NCI-H510A (cell line): ENCODE results near the gene TNFRSF21.
A peak's percentile ranks its signal among the peaks of the same experiment; 100 is the strongest.
"Not testable (repeated sequence)": the region's sequence is repeated elsewhere in the genome, so short reads cannot be mapped to it uniquely, and the experiment has no call there.

Experiments
- DNase-seq: peaks from one replicate; lab custom pipeline; 2025; lab: John Stamatoyannopoulos, UW

TNFRSF21 gene

DNA sequence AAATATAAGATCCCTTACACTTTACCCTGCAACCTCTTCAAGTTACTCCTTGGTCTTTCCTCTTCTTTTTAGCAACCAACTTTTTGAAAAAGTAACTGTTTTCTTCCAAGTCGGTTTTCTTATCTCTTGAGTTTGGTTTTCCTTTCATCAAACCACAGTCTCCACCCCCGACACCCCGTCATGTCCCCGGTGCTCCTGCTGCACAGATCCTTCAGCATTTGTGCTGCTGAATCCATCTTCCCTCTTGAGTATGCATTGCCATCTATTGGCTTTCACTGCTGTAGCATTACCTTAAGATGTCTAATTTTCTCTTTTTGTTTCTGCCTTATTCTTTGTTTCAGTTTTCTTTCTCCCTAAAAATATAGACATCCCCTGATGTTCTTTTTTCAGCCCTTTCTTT lies 11.9 kb upstream of the TNFRSF21 start:
- DNase-seq = no peak

DNA sequence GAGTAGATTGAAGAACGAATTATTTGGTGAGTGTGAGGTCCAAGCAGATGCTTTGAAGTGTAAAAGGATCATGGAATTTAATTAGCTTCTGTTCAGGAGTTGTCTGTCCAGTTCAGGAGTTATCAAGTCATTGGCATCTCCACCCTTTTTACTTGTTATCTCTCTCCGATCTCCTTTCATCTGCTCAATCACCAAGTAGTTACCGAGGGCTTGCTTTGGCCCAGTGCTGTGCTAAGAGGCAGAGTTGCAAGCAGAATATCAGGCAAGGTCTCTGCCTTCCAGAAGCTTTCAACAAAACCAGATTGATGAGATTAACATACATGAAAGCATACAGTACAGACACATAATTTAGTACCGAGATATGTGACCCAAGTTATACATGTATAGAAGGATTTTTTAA lies 10.2 kb upstream of the TNFRSF21 start:
- DNase-seq = no peak

DNA sequence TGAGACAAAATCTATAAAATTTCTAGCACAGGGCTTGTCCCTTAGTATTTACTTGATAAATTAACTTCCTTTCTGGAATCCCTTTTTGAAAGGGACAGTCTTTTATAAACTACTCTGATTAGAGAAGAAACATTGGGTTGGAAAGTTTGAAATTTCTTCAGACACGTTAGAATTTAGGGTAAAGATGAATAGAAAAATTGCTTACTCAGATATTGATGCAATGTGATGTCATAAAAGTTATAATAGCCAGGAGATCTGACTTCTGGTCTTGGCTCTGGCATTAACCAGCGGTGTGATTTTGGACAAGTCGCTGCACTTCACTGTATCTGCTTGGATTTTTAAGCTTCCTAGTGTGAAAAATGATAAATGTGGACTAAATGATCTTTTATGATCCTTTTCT lies 9.7 kb upstream of the TNFRSF21 start:
- DNase-seq = no peak

DNA sequence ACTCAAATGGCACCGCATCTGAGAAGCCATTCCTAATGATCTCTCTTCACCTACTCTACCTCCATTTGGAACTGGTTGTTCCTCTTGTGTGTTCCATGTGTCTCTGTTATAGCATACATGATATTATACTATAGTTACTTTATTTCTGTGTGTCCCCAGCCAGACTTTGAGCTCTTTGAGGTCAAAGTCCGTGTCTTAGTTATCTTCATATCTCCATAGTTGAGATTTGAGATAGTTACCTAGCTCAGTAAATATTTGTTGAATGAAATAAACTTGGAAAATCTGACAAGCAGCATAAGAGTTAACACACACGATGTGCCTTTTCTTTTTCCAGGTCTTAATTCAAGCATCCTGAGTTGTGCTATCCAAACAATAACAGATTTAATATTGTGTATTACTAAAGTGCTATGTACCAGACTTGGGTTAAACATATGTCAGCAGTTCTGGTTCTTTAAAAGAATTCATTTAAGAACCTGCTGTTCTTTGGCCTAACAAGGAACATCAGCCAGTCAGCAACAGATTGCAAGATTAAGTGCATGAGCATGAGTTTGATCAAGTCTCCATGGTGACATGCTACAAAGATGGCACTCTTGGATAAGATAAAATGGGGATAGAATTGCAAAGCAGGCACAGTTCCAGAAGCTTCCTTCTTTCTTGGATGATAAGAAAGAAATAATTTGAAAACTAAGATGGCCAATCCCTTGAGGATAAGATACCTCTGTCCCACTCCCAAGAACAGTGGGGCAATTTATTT lies 8.7 kb upstream of the TNFRSF21 start:
- no peak for DNase-seq

DNA sequence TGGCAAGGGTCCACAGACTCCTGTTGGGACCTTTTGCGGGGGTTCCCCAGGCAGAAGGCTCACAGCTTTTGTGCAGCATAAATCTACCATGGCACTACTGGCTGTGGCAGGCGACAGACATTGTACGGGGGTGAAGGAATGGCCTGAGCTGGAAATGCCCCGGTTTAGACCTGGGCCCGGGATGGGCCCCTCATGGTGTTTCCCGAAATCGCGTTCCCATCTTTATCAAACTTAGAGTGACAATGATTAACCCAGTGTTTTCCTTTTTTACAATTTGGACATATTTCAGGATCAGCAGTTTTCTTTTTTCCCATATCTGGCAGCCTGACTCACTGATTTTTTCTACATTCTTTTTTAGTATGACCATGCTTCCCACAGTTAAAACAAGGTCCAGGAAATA lies 5.5 kb upstream of the TNFRSF21 start:
- DNase-seq = not testable (repeated sequence)

DNA sequence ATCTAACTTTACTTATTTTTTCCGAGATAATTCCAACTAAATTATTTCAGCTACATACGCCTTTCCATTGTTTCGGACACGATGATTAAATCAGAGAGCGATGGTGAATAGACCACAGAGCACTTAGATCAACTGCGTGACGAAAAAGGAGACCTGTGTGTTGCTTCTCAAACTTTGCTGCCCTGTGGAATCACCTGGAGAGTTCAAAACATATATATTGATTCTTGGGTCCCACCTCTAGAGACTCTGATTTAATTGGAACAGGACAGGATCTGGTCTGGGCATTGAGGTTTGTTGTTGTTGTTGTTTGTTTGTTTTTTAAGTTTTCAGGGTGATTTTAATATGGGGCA lies 401 bp upstream of the TNFRSF21 start:
- no peak for DNase-seq

DNA sequence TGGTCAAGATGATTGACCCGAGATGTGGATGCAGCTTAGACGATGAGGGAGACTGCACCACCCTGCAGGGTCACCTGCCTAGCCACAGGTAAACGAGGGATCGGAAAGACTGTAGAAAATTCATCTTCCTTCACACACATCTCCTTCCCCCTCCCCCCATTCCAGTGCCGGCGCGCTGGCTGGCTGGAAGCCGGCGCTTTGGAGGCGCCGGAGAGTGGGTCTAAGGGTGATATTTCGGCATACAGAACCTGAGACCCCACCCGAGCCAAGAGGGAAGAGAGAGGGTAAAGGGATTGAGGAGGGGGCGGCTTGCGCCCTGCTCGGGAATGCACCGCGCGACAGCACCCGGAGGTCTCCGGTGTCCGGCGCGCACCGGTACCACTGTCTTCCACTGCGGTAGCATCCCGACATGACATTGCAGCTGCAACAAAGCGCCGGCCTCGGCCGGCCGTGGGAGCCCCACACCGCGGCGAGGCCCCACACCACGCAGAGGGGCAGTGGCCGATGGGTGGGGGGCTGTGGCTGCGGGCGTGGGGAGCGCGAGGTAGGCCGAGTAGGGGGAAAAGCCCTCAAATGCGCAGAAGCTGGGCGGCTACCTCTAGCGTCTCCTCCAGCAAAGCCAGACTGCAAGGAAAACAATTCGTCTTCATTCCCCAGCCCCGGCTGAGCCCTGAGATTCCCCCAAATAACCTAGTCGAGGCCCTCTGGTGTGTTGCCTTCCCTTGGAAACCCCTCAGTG lies 984 bp downstream of the TNFRSF21 start:
- DNase-seq = no peak

DNA sequence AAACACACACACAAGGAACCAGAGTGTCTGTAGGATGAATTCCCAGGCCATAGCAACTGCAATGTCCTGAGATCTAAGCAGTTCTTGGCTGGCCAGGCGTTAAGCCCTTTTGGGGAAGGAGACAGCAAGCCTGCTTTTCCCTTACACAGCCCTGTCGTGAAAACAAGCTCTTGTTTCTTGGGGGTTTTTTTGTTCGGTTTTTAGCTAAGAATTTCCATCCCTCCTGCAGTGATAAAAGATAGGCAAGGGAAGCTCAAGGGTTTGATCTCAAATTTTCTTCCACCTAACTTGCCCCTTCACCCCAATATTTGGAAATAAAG lies 1.5 kb downstream of the TNFRSF21 start:
- DNase-seq = no peak

DNA sequence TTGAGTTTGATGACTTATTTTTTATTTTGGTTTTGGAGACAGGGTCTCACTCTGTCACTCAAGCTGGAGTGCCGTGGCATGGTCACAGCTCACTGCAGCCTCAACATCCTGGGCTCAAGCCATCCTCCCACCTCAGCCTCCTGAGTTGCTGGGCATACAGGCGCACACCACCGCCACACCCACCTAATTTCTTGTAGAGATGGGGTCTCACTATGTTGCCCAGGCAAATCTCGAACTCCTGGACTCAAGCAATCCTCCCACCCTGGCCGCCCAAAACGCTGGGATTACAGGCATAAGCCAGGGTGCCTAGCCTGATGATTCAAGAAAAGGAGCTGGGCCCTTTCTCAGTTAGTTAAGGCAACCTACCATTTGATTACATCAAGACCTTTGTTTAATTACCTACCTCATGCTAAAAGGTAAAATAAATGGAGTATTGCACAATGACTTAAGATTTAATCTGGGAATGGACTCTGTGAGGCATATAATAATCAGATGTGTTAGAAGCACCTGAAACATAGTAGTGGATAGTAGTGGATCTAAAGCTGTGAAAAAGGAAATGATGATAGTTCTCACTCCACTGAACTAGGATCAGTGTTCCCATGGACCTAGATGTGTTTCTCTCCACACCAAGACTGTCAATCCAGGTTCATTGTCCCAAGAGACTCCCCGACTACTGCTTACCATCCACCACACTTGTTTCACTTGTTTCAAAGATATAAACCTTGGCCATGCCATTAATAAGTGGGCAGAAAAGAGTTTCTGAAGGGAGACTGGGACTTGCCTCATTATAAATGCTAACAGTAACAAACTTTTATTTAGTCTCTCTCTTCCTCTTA lies 2.1 kb downstream of the TNFRSF21 start:
- DNase-seq = no peak

DNA sequence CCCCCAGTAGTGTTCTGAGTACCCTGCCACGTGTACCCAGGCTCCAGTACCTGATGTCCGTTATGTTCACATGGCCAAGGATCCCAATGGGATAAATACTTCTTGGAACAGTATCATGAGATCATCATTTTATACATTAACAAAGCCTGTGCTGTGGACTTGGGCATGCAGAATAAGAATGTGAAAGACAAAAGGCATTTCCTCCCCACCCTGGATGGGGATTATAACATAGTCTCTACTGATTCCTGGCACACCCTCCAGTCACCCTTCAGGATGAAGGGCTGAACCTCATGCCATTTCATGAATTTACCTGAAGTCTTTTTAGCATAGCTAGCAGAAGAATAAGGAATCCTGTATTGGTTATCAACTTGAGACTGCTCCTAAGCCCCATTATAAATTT lies 2.8 kb downstream of the TNFRSF21 start:
- no peak for DNase-seq

DNA sequence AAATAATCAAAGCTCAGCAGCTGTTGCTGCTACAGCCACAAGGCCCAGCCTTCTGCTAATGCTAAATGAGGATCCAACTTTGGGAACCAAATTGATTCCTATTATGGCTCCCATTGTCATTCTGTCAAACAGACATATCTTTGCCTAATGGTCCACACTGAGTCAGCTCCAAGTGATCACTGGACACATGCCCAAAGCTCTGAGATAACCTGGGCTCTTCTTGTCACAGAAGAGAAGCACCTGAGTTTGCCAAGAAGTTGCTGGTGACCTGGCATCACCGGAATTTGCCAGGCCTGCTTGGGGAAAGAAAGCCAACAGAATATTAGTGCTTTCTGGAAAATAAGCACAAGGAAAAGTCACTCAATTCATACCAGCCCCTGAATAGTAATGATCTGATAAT lies 5.8 kb downstream of the TNFRSF21 start:
- no peak for DNase-seq

DNA sequence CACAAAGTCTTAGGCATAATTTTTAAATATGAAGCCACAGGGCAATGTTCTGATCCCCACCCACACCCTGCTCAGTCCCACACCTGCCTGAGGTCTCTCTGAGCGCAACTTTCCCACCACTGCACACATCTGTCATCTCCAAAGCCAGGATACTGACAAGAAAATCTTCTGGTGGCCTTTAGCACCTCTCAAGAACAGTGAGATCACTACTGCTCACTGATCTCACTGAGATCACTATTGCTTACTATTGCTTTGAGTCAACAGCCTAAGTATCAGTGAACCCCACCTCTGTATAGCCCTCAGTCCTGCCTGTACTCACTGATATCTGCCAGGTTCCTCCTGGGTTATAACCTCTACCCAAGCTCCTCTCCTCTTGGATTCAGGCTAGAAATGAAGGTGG lies 6.4 kb downstream of the TNFRSF21 start:
- no peak for DNase-seq

DNA sequence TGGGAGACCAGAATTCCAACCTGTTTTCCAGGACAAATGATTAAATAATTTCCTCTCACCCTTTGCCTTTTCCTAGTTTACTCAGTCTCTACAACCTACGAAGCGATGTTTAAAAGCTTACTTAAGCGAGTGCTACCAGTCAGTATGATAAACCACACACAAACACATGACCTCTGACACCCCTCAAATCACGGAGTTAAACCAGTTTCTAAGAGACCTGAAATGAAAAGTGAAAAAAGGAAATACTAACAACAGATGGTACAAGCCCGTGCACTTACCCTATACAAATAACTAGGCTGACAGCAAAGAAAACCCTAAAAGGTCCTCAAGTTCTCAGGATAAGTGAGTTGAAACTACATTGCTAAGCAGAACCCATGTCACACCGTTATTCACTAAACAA lies 7.7 kb downstream of the TNFRSF21 start:
- no peak for DNase-seq

DNA sequence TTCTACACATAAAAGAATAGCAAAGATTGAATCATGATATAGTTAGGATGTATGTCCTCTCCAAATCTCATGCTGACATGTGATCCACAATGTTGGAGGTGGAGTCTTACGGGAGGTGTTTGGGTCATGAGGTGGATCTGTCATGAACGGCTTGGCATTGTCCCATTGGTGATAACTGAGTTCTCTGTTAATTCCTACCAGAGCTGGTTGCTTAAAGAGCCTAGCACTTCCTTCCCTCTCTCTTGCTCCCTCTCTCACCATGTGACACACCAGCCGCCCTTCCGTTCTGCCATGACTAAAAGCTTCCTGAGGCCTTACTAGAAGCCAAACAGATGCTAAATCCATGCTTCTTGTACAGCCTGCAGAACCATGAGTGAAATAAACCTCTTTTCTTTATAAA lies 8.3 kb downstream of the TNFRSF21 start:
- DNase-seq = no peak

DNA sequence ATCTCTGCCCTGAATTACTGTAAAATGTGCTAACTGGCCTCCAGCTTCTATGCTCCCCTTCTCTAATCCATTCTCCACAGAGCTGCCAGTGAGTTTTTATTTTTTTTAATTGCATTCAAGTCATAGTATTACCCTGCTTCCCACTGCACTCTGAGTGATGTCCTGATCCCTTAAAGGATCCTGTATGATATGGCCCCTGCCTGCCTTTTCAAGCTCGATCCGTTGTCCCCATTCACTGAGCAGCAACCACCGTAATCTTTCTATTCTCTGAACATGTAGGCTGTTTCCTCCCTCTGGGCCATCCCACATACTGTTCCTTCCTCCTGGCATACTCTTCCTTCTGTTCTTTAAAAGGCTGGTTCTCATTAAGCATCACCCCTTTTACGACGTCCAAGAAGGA lies 9.3 kb downstream of the TNFRSF21 start:
- DNase-seq = no peak

DNA sequence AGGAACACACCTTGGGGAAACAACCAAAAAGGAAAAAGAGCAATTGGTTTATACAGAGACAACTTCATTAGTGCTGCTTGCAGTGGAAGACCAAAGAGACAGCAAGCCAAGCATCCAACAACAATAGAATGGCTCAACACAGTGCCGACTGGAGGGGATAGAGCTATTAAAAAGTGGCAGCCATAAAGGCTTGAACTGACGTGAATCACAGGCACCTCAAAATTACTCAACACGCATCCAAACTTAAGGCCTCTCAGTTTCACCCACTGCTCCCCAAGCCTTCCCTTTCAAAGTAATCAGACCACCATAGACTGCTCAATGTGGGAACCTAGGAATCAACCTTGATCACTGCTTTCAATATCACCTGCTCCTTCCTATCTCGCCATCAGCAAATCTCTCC lies 9.7 kb downstream of the TNFRSF21 start:
- DNase-seq = no peak

DNA sequence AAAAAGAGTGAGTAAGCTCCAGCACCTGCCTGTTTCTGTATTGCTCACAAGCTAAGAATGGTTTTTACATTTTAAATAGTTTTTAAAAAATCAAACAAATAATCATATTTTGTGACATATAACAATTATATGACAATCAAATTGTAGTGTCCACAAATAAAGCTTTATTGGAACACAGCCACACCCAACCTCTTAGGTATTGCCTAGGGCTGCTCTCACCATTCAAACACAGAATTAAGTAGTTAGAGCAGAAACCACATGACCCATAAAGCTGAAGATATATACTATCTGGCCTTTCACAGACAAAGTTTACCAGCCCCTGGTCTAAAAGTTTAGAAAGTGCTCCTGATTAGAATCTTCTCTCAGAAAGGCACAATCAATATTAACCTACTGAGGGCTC lies 11.2 kb downstream of the TNFRSF21 start:
- no peak for DNase-seq

DNA sequence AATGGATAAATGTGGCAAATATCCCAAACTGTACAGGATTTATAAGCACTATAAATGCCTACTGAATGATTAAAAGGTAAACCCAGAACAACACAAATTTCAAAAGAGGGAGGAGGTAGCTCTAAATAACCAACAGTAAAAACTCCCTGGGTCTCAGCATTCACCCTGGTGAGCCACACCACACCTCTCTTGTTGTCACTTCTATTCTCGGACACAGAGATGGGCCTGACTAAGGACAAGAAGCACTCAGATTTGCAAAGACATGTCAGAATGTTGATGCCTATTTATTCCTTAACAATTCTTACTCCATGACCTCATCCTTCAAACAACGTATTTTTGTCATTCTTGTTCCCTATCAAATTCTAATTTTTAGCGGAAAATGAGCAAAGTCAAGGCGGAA lies 14.7 kb downstream of the TNFRSF21 start:
- no peak for DNase-seq

DNA sequence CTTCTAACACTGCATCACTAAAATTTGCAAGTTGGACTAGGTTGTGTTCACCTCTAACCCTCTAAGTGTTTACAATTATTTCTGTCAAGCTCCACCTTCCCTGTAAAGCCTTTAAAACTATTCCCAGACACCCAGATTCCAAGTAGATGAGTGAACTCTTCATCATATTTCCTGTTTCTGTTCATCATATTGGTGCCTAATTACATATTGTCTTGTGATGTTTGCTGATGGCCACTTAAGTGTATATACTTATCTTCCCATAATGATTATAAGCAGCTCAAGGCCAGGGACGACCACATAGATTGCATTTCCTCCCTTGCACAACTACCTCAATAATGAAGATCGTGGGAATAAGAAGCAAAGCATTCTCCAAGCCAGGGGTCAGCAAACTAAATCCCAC lies 16.8 kb downstream of the TNFRSF21 start:
- no peak for DNase-seq

DNA sequence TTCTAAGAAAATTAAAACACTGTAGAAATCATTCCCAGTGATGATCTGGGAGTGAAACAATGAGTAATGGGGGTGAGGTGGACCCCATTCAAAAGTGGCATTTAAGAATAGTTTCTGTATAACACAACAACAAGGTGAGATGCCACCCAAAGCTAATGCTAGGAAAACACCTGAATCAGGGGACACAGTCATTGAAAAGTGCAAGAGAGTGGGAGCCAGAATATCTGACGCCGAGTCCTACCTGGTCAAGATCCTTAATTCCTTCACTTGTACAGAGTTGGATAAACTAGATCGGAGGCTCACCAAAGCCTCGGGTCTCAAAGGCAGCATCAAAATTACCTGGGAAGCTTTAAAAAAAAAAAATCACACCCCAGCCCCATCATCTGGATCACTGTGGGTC lies 17.7 kb downstream of the TNFRSF21 start:
- DNase-seq = no peak

DNA sequence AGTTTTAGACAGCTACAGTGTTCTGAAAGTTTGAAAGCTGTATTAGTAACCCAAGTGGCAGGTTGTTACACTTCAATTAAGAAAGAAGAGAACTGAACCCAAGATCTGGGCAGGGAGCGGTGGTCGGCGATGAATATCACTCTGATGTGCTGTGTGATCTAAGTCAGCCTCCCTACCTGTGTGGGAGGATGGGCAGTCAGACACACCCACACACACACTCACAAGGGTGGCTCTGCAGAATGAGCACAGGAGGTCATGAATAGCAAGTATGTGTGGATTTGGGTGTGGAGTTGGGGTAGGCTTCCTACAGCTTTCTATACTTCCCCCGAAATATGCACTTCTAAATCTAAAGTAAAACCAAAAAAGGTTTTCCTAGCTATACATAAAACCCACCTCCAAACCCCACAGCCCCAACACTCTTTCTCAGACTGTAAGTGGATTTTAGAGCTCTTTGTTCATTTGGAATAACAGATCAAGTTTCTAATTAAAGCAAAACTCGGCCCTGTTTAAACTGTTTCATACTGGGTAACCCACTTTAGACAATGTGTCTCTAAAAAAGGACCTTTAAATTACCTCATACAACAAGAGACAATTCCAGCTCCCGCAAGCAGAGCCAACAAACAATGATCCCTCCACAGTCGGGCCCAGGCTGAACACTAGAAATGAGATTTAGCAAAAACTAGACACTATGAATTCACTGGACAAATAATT lies 19.4 kb downstream of the TNFRSF21 start:
- no peak for DNase-seq

DNA sequence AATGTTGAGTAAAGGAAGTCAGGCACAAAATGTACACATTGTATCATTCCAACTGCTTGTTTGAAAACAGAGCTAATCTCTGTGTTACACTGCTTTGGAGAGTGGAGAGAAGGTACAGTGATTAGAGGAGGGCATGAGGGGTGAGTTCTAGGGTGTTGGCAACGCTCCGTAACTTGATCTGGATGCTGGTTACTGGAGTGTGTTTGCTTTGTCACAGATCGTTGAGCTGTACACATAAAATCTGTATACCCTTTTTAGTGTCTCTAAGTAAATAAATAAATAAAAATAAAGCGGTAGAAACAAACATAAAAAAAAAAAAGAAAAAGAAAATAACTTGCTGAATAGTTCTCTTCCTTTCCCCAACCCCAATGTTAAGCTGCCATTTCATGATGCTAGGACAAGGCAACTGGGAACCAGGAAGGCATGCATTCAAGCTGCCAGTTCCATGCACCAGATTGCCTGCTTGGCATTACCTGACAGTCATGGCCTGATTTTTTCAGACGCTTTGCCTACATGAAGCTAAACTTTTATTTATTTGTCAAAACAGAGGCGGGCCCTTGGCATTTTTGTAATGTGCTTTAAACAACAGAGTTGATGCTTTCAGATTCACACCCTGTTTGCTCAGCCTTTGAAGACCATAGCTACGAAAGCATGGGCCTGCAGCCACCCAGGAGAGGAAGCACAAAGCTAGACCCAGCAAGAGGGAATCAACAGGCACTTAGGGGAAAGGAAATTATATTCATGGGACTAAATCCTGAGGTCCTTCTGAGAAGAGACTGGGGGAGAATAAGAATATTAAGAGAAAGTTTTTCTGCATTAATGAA lies 21.2 kb downstream of the TNFRSF21 start:
- peak; percentile 56 for DNase-seq
